Osteocyte (in vitro differentiated cells): ENCODE data around the gene LRRC8C. TPM values are rescaled to one million over a fixed set of nuclear protein-coding genes. Genes with fewer than 3 reads are reported as not detected.
"Not testable (repeated sequence)": the region's sequence is repeated elsewhere in the genome, so short reads cannot be mapped to it uniquely, and the experiment has no call there.

Experiments used
- DNase-seq: peaks from one replicate; pipeline ENCODE4 v3.0.0; 2021; ENCODE audit warnings: mixed read lengths; ENCODE audit not compliant: unreplicated experiment; ENCODE audit errors: extremely low spot score
- H3K27ac Mint-ChIP-seq: one replicate; pipeline ENCODE4 v1.8.0; 2021; ENCODE audit warnings: mild to moderate bottlenecking, mixed read lengths; ENCODE audit not compliant: unreplicated experiment
- H3K27me3 Mint-ChIP-seq: one replicate; pipeline ENCODE4 v1.8.0; 2021; ENCODE audit warnings: mixed read lengths; ENCODE audit not compliant: unreplicated experiment
- H3K36me3 Mint-ChIP-seq: one replicate; pipeline ENCODE4 v1.8.0; 2021; ENCODE audit warnings: mixed read lengths; ENCODE audit not compliant: unreplicated experiment
- H3K4me1 Mint-ChIP-seq: one replicate; pipeline ENCODE4 v1.8.0; 2021; ENCODE audit warnings: mixed read lengths; ENCODE audit not compliant: unreplicated experiment
- H3K4me3 Mint-ChIP-seq: one replicate; pipeline ENCODE4 v1.8.0; 2021; ENCODE audit warnings: mild to moderate bottlenecking, moderate library complexity, mixed read lengths; ENCODE audit not compliant: unreplicated experiment
- H3K9me3 Mint-ChIP-seq: one replicate; pipeline ENCODE4 v1.8.0; 2021; ENCODE audit warnings: mixed read lengths; ENCODE audit not compliant: unreplicated experiment
- CTCF ChIP-seq: fragments of 200-600 bp; sonication (generic); IDR thresholded peaks from 2 replicates; pipeline ENCODE4 v1.5.0; 2021; ENCODE audit warnings: antibody characterized with exemption, mild to moderate bottlenecking, moderate library complexity
- total RNA-seq: library from RNA; stranded (reverse); gene quantifications from 2 replicates; pipeline ENCODE4 v1.2.1, GENCODE V29; 2021

The LRRC8C gene
- total RNA-seq, 1 donor from 2014 or later = 3.5 TPM

GRCh38 chr1:89627596-89627962 is 5.3 kb upstream of the LRRC8C start:
- no peak for TF ChIP-seq CTCF
- no peak for DNase-seq
- H3K9me3 Mint-ChIP-seq = no peaks in the 10 kb centered on the region
- no peak overlapping the region for H3K4me3 Mint-ChIP-seq
- no peak overlapping the region for H3K27ac Mint-ChIP-seq
- no peaks in the 10 kb centered on the region for H3K27me3 Mint-ChIP-seq
- peaks cover 3% of the 10 kb centered on the region for H3K4me1 Mint-ChIP-seq
- no peaks in the 10 kb centered on the region for H3K36me3 Mint-ChIP-seq

GRCh38 chr1:89629146-89629545 is 3.8 kb upstream of the LRRC8C start:
- Mint-ChIP-seq H3K4me1 (peaks cover 6% of the 10 kb centered on the region), H3K27me3 (no peaks in the 10 kb centered on the region), H3K36me3 (no peaks in the 10 kb centered on the region), H3K27ac (no peak overlapping the region), H3K9me3 (no peaks in the 10 kb centered on the region), H3K4me3 (no peak overlapping the region)
- DNase-seq = no peak
- TF ChIP-seq CTCF = no peak

GRCh38 chr1:89629600-89629999 is 3.3 kb upstream of the LRRC8C start:
- not testable (repeated sequence) for H3K9me3 Mint-ChIP-seq, H3K36me3 Mint-ChIP-seq, DNase-seq, H3K27ac Mint-ChIP-seq, H3K27me3 Mint-ChIP-seq, H3K4me3 Mint-ChIP-seq, H3K4me1 Mint-ChIP-seq

- Mint-ChIP-seq H3K36me3 (no peaks in the 10 kb centered on the region), H3K27ac (no peak overlapping the region), H3K4me3 (no peak overlapping the region), H3K4me1 (peaks cover 10% of the 10 kb centered on the region), H3K27me3 (no peaks in the 10 kb centered on the region), H3K9me3 (no peaks in the 10 kb centered on the region)
- TF ChIP-seq CTCF = no peak
- DNase-seq = no peak
Measured at GRCh38 chr1:89630048-89630447, 2.9 kb upstream of the LRRC8C start.

GRCh38 chr1:89631816-89632656 is 884 bp upstream of the LRRC8C start:
- no peaks in the 10 kb centered on the region for H3K36me3 Mint-ChIP-seq
- H3K27me3 Mint-ChIP-seq = no peaks in the 10 kb centered on the region
- no peak for TF ChIP-seq CTCF
- H3K4me3 Mint-ChIP-seq = peak overlapping the region; percentile 84
- no peak for DNase-seq
- H3K9me3 Mint-ChIP-seq = no peaks in the 10 kb centered on the region
- peak overlapping the region; percentile 77 for H3K27ac Mint-ChIP-seq
- peaks cover 15% of the 10 kb centered on the region for H3K4me1 Mint-ChIP-seq
